Neural cell (in vitro differentiated cells): ENCODE data around the gene ZSCAN9. TPM values are rescaled to one million over a fixed set of nuclear protein-coding genes. Genes with fewer than 3 reads are reported as not detected.

ENCODE experiments used
- H2AFZ ChIP-seq: fragments of 200-600, 300-800 bp; sonication (generic), shearing (Covaris generic); 2 replicates; pipeline ENCODE4 v1.6.0; 2014; ENCODE audit warnings: low read depth, mild to moderate bottlenecking, antibody characterized with exemption, low read length, moderate library complexity
- H3F3A ChIP-seq: fragments of 200-600 bp; shearing (Covaris generic); 2 replicates; pipeline ENCODE4 v1.6.1; 2016; ENCODE audit warnings: mild to moderate bottlenecking, moderate library complexity, mixed read lengths, antibody characterized with exemption, low read length; ENCODE audit not compliant: insufficient read depth, poor library complexity, severe bottlenecking
- H3K27ac ChIP-seq: fragments of 200-600, 300-800 bp; sonication (generic), shearing (Covaris generic); 2 replicates; pipeline ENCODE4 v1.5.1; 2014; ENCODE audit warnings: mild to moderate bottlenecking, low read length, moderate library complexity
- H3K27me3 ChIP-seq: fragments of 300-800, 200-600 bp; sonication (generic), shearing (Covaris generic); 2 replicates; pipeline ENCODE4 v1.6.0; 2014; ENCODE audit warnings: mild to moderate bottlenecking, low read depth, low read length, moderate library complexity; ENCODE audit not compliant: insufficient read depth
- H3K36me3 ChIP-seq: fragments of 300-800, 200-600 bp; sonication (generic), shearing (Covaris generic); 2 replicates; pipeline ENCODE4 v1.5.1; 2014; ENCODE audit warnings: mild to moderate bottlenecking, antibody characterized with exemption, low read length, moderate library complexity; ENCODE audit not compliant: insufficient read depth
- H3K4me2 ChIP-seq: fragments of 300-800, 200-600 bp; sonication (generic), shearing (Covaris generic); 2 replicates; pipeline ENCODE4 v1.6.0; 2014; ENCODE audit warnings: mild to moderate bottlenecking, low read length
- H3K4me3 ChIP-seq: fragments of 300-800, 200-600 bp; sonication (generic), shearing (Covaris generic); 2 replicates; pipeline ENCODE4 v1.5.1; 2014; ENCODE audit warnings: mild to moderate bottlenecking, low read length, moderate library complexity
- H3K79me2 ChIP-seq: fragments of 200-600 bp; shearing (Covaris generic); replicated peaks from 2 replicates; pipeline ENCODE4 v1.6.0; 2014; ENCODE audit warnings: mild to moderate bottlenecking, low read length, moderate library complexity; ENCODE audit not compliant: insufficient read depth
- H3K9ac ChIP-seq: fragments of 300-800, 200-600 bp; sonication (generic), shearing (Covaris generic); 2 replicates; pipeline ENCODE4 v1.6.1; 2016; ENCODE audit warnings: mild to moderate bottlenecking, low read length, mixed read lengths
- H3K9me2 ChIP-seq: fragments of 200-600 bp; shearing (Covaris generic); 2 replicates; pipeline ENCODE4 v1.6.1; 2016; ENCODE audit warnings: mild to moderate bottlenecking, low read length, mixed read lengths; ENCODE audit not compliant: insufficient read depth
- H3K9me3 ChIP-seq: fragments of 200-600, 300-800 bp; sonication (generic), shearing (Covaris generic); 2 replicates; pipeline ENCODE4 v1.6.1; 2016; ENCODE audit warnings: mild to moderate bottlenecking, mixed run types, low read length, moderate library complexity, mixed read lengths
- H4K20me1 ChIP-seq: fragments of 200-600 bp; shearing (Covaris generic); 2 replicates; pipeline ENCODE4 v1.6.1; 2016; ENCODE audit warnings: mild to moderate bottlenecking, mixed run types; ENCODE audit not compliant: insufficient read depth
- CTCF ChIP-seq: fragments of 450-650 bp; IDR thresholded peaks from 2 replicates; pipeline ENCODE4 v1.5.1; 2014; ENCODE audit warnings: antibody characterized with exemption, mild to moderate bottlenecking, moderate library complexity; ENCODE audit not compliant: poor library complexity, severe bottlenecking
- EP300 ChIP-seq: fragments of 450-650 bp; conservative IDR thresholded peaks from 2 replicates; pipeline ENCODE4 v1.6.1; 2014; ENCODE audit warnings: antibody characterized with exemption, mild to moderate bottlenecking, moderate library complexity; ENCODE audit not compliant: poor library complexity, severe bottlenecking
- EZH2 ChIP-seq: fragments of 200-600, 300-800 bp; shearing (Covaris generic), sonication (generic); IDR thresholded peaks from 2 replicates; pipeline ENCODE4 v1.6.1; 2014; ENCODE audit warnings: antibody characterized with exemption, low read length, borderline replicate concordance, mild to moderate bottlenecking; ENCODE audit not compliant: insufficient read depth, poor library complexity, severe bottlenecking
- MXI1 ChIP-seq: fragments of 450-650 bp; conservative IDR thresholded peaks from 2 replicates; pipeline ENCODE4 v1.6.1; 2014; ENCODE audit warnings: antibody characterized with exemption, mild to moderate bottlenecking; ENCODE audit not compliant: poor library complexity, severe bottlenecking
- POLR2AphosphoS5 ChIP-seq: IDR thresholded peaks from 2 replicates; pipeline ENCODE4 v1.6.1; 2012
- RAD21 ChIP-seq: fragments of 450-650 bp; conservative IDR thresholded peaks from 2 replicates; pipeline ENCODE4 v1.6.1; 2014; ENCODE audit warnings: antibody characterized with exemption, mild to moderate bottlenecking, moderate library complexity
- REST ChIP-seq: IDR thresholded peaks from 2 replicates; pipeline ENCODE4 v1.6.1; 2012; ENCODE audit warnings: borderline replicate concordance
- SMC3 ChIP-seq: fragments of 450-650 bp; conservative IDR thresholded peaks from 2 replicates; pipeline ENCODE4 v1.6.1; 2014; ENCODE audit warnings: antibody characterized with exemption, mild to moderate bottlenecking, moderate library complexity; ENCODE audit not compliant: poor library complexity
- TAF1 ChIP-seq: IDR thresholded peaks from 2 replicates; pipeline ENCODE4 v1.6.1; 2012; ENCODE audit warnings: low read depth
- polyA plus RNA-seq: library from polyadenylated mRNA; depleted of rRNA; stranded (reverse); fragments of >200 nt; gene quantifications from 2 replicates; pipeline ENCODE4 v1.2.3, GENCODE V29; 2014

The ZSCAN9 gene
- polyA plus RNA-seq, 1 donor from 2014 or later: 102 TPM

- no peaks in the 10 kb centered on the region for H3K27me3 ChIP-seq
- no peak overlapping the region for H3K9ac ChIP-seq
- no peaks in the 10 kb centered on the region for H3K9me2 ChIP-seq
- H3K9me3 ChIP-seq: no peaks in the 10 kb centered on the region
- H3K79me2 ChIP-seq: no peaks in the 10 kb centered on the region
- peaks cover 6% of the 10 kb centered on the region for H3K36me3 ChIP-seq
- no peak overlapping the region for H2AFZ ChIP-seq
- H3K4me2 ChIP-seq: no peak overlapping the region
- H4K20me1 ChIP-seq: no peaks in the 10 kb centered on the region
- H3K27ac ChIP-seq: no peak overlapping the region
- no peak for TF ChIP-seq POLR2AphosphoS5
- TF ChIP-seq EP300: no peak
- TF ChIP-seq RAD21: no peak
- TF ChIP-seq MXI1: no peak
- no peak overlapping the region for H3K4me3 ChIP-seq
- no peaks in the 10 kb centered on the region for H3F3A ChIP-seq
Measured at GRCh38 chr6:28235912-28236452, 10.9 kb downstream of the ZSCAN9 start.

- Histone ChIP-seq H4K20me1 (no peaks in the 10 kb centered on the region), H3K4me2 (no peak overlapping the region), H2AFZ (no peak overlapping the region), H3K36me3 (no peaks in the 10 kb centered on the region), H3K79me2 (no peaks in the 10 kb centered on the region), H3K27ac (no peak overlapping the region), H3K9me3 (no peaks in the 10 kb centered on the region), H3K27me3 (no peaks in the 10 kb centered on the region), H3F3A (peaks cover 4% of the 10 kb centered on the region), H3K9ac (no peak overlapping the region), H3K4me3 (no peak overlapping the region), H3K9me2 (no peaks in the 10 kb centered on the region)
- TF ChIP-seq RAD21 (no peak), EP300 (no peak), POLR2AphosphoS5 (no peak), EZH2 (no peak)
Measured at GRCh38 chr6:28239636-28240035, 14.6 kb downstream of the ZSCAN9 start.

GRCh38 chr6:28240471-28240870 lies 15.4 kb downstream of the ZSCAN9 start:
- no peaks in the 10 kb centered on the region for H4K20me1 ChIP-seq
- no peaks in the 10 kb centered on the region for H3K79me2 ChIP-seq
- no peaks in the 10 kb centered on the region for H3K36me3 ChIP-seq
- TF ChIP-seq SMC3 (no peak), EZH2 (no peak), REST (no peak), MXI1 (no peak), POLR2AphosphoS5 (no peak), TAF1 (no peak), CTCF (no peak), RAD21 (no peak), EP300 (no peak)
- no peak overlapping the region for H3K4me3 ChIP-seq
- peaks cover 4% of the 10 kb centered on the region for H3F3A ChIP-seq
- no peak overlapping the region for H3K9ac ChIP-seq
- no peak overlapping the region for H3K27ac ChIP-seq
- H3K9me2 ChIP-seq: no peaks in the 10 kb centered on the region
- no peaks in the 10 kb centered on the region for H3K27me3 ChIP-seq
- H2AFZ ChIP-seq: no peak overlapping the region
- no peak overlapping the region for H3K4me2 ChIP-seq
- no peaks in the 10 kb centered on the region for H3K9me3 ChIP-seq
